Fibroblast of skin of abdomen (primary cell): ENCODE data around the gene FGF9.

Experiments
- DNase-seq: peaks from one replicate; pipeline ENCODE4 v3.0.0-alpha.2; 2013

FGF9 gene

GRCh38 chr13:21674490-21675009, 3.7 kb downstream of the FGF9 start:
- DNase-seq: no peak

DNA sequence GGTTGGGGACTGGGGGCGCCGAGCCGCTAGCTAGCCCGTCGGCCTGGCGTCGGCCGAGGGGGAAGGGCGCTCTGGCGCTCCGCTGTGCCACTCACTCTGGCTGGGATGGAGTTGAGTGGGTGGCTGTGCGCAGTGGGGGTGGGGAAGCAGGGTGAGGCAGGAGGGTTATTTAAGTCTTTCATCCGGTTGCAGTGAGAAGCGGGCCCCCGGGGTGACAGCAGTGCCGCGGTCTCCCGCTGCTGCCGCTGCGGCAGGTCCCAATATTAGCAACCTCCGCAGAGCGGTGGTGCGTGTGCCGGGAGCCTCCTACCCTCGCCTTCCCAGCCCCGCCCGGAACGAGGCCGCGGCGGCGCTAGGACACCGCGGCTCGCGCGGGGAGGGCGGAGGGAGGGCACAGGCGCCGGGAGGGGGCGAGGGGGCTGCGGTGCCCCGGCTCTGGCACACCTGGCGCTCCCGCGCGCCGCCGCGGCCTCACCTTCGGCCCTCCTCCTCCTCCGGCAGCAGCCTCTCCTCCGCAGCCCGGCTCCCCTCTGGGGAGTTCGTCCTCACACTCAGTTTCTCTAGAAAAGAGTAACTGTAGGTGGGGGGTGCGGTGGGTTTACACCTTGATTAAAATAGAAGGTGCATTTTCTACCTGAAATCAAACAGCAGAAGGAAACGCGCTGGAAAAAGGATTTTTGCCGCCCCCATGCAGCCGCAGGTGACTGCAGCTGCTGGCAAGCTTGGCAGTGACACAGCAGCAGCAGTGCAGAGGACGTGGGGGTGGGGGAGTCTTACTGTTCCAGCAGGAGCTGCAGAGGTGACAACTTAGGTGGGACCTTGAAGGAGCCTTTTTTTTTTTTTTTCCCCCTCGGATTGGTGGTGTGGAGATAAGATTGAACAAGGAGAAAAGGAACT, 4.5 kb downstream of the FGF9 start:
- no peak for DNase-seq

DNA sequence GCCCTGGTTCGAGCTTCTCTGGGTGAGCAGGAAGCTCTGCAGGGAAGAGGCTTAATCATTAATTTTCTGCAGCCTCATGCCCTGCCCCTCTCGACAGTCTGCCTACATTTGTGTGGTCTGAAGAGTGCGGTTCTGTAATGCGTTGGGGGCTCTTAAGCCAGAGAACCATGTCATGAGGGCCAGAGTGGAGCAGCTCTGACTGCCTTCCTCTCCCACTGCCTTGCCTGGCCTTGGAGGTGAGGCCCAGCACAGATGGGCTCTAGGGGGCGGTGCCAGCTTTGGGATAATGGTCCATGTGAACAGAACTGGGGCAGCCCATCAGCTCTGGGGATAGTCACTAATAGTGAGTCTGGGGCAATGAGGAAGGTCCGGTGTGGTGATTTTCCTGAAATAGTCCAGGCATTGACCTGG, 5.7 kb downstream of the FGF9 start:
- no peak for DNase-seq

DNA sequence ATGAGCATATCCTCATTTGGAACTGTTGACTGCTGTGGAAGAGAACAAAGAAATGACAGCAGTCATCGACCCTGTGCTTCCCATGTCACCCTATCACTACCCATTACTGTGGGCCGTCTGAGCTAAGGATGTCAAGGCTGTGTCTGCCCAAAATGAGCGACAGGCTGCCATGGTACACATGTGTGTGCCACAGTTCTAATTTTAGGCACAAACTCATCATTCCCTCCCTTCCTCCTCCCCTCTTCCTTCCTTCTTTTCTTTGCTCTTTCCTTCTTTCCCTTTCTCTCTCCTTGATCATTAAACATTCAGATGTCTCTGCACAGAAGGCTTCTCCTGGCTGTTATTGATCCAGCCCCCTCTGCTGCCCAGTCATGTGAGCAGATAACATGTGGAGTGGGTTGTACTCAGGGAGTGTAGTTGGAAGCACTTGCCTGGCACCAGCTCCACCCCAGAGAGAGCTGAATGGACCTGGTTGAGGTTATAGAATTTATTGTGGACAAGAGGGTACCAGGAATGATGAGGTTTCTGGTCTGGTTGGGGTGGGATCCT, 6.3 kb downstream of the FGF9 start:
- DNase-seq: no peak

GRCh38 chr13:21683034-21683733, 12.3 kb downstream of the FGF9 start:
- DNase-seq: peak; percentile 58

DNA sequence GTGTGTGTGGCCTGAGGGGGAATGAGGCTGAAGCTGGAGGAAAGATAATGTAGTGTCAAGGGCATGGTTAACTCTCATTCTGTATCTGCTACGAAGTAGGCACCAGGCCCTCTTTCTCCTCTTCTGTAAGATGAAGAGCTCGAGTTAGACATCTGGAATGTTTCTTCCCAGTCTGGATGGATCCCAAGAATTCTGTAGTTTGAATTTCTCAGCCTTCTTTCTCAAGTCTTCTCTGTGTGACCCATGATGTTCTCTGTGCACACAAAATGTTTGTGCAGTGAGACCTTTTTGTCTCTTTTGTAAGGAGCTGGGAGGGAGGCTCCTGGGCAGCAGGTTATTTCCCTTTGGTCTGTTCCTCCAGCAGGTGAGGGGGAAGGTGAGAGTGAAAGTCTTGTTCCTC, 13.7 kb downstream of the FGF9 start:
- DNase-seq: no peak

DNA sequence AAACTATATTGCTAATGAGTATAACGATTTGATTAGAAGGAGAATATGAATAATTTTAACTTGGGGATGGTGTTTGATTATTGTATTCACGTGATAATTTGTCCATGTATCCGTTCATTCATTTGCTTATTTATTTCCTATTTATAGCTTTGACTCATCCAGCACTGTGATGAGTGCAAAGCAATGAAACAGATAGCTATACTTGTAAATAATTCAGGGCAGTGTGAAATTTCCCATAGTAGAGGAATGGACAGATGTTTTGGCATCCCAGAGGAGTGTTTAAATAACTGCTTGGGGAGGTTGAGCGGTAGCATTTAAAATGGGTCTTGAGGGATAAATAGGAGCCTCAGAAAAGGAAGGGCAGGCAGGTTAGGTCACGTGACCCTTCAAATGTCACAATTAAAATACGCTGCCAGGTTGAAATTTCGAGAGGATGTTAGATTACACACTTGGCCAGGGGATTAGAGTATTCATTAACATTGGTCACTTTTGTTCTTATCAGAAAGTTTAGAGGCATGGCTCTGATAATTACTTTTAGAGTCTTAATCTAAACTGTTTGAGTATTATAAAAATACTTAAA, 14.7 kb downstream of the FGF9 start:
- no peak for DNase-seq

GRCh38 chr13:21686751-21687391, 16.0 kb downstream of the FGF9 start:
- DNase-seq: no peak

GRCh38 chr13:21688056-21688455, 17.2 kb downstream of the FGF9 start:
- no peak for DNase-seq

GRCh38 chr13:21689097-21689496, 18.2 kb downstream of the FGF9 start:
- DNase-seq: no peak

GRCh38 chr13:21690955-21691354, 20.1 kb downstream of the FGF9 start:
- no peak for DNase-seq

- no peak for DNase-seq
Observed at GRCh38 chr13:21691500-21691899, 20.6 kb downstream of the FGF9 start.

DNA sequence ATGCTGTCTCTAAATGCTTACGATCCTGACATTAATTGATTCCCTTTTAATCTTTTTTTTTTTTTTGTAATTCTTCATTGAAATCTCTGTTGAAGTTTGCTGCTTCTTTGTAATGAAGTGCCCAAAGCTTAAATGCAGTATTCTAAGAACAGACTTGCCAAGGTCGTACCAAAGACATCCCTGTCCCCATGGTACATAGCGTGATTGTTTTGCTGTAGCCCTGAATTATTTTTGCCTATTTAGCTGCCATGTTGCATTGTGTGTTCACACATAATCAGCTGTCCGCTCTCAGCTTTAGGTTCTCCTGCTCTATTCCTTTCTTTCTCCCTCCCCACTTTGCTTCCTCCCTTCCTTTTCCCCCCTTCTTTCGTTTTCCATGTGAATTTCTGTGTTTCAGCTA, 21.1 kb downstream of the FGF9 start:
- DNase-seq: no peak

GRCh38 chr13:21694831-21695230, 24.0 kb downstream of the FGF9 start:
- DNase-seq: no peak

GRCh38 chr13:21695546-21695945, 24.7 kb downstream of the FGF9 start:
- no peak for DNase-seq

DNA sequence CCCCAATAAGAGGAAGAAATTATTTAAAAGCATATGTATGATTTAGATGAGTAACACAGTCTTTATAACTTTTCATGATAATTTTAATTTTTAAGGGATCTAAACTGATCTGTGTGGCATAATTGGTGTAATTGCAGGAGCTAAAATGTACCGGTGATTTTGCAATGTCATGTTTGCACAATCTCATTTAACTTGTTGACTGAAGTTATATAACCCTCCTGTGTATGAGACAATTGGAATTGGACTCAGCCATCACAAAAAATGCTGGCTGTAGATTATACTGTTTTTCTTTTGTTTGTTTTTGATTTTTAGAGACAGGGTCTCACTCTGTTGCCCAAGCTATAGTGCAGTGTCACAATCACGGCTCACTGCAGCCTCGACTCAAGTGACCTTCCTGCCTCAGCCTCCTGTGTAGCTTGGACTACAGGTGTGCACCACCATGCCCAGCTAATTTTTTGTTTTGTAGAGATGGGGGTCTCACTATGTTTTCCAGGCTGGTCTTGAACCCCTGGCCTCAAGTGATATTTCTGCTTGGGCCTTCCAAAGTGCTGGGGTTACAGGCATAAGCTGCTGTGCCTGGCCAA, 26.1 kb downstream of the FGF9 start:
- no peak for DNase-seq

DNA sequence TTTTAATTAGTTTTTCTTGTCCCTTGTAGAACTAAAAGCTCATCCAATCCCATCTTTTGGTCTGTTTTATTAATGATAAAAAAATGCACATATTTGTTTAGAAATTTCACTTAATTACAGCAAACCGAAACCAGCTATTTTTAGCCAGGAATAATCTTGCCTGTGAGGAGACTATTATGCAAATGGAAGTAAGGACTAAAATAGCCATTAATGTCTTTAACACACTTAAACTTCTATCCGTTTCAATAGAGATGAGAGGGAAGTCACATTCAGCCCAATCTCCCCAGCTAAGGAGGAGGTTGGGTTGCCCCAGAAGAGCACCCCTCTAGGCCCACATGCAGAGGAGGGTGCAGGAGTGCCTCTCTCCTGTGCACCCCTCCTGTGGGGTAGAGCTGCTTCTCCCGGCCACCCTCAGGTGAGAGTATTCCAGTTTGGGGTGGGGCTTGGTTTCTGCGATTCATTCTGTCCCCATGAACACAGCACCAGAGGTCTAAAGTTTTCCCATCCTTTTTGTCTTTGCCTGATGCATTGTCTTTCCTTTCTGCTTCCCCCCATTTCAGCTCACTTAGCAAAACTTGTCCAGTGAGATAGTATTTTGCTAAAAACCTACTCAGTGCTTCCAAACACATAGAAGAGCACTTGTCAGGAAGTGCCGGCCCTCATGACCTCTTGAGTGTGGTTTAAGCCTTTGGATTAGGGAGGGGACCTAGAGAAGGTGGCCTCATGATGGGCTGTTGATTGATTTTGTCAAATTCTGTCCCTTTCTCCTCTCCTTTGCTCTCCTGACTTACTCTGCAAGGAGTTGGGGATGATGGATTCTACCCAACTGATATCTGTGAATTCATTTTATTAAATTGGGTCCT, 28.2 kb downstream of the FGF9 start:
- DNase-seq: no peak

DNA sequence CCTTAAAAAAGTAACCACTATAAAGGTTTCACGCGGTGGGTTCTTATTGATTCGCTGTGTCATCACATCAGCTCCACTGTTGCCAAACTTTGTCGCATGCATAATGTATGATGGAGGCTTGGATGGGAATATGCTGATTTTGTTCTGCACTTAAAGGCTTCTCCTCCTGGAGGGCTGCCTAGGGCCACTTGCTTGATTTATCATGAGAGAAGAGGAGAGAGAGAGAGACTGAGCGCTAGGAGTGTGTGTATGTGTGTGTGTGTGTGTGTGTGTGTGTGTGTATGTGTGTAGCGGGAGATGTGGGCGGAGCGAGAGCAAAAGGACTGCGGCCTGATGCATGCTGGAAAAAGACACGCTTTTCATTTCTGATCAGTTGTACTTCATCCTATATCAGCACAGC, 30.6 kb downstream of the FGF9 start:
- DNase-seq: no peak

GRCh38 chr13:21703846-21704245, 33.0 kb downstream of the FGF9 start:
- no peak for DNase-seq

DNA sequence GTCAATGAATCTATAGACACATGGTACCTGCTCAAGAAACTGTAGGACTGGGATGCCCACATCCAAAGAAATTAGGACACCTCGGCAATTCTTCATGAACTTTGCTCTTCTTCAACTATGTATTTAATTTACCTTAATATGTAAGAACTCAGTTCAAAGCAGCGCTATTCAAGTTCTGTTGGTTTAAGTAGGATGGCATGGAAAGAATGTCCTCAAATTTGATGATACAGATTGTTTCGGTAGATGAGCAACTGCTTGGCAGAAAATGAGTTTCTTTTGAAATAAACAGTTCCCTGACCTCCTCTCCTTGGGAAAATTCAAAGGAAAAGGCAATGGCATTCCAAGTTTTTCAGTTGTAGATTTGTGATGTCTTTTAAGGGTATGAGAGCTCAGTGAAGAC, 36.7 kb downstream of the FGF9 start:
- no peak for DNase-seq

GRCh38 chr13:21709697-21710096, 38.8 kb downstream of the FGF9 start:
- DNase-seq: no peak
